Measurements from ENCODE around the gene GDPD5.

GDPD5 gene

GRCh38 chr11:75514596-75514995, 11.1 kb downstream of the GDPD5 start:
- no peak for DNase-seq (ENCODE audit: low read depth)

DNA sequence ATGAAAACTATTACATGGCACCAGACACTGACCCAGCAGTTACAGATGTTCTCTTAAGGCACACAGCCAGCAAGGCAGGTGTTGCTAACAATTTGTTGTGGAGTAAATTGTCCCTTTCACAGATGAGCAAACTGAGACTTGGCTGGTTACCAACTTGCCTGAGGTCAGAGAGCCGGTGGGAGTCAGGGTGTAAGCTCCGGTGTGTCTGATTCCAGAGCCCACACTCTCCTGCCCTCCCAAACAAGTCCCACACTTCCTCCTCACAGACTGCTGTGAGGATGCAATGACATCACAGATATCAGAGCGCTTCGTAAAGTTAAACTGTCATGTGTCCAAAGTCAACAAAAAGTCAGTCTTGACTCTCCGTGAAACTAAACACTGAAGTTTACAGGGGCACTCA, 12.5 kb downstream of the GDPD5 start:
- DNase-seq (ENCODE audit: low read depth) = no peak

GRCh38 chr11:75510723-75511019, 15.1 kb downstream of the GDPD5 start:
- DNase-seq (ENCODE audit: low read depth) = no peak

- no peak for DNase-seq (ENCODE audit: low read depth)
Observed at GRCh38 chr11:75510004-75510722, 15.6 kb downstream of the GDPD5 start.

- DNase-seq (ENCODE audit: low read depth) = no peak
Observed at GRCh38 chr11:75509020-75509720, 16.6 kb downstream of the GDPD5 start.

DNA sequence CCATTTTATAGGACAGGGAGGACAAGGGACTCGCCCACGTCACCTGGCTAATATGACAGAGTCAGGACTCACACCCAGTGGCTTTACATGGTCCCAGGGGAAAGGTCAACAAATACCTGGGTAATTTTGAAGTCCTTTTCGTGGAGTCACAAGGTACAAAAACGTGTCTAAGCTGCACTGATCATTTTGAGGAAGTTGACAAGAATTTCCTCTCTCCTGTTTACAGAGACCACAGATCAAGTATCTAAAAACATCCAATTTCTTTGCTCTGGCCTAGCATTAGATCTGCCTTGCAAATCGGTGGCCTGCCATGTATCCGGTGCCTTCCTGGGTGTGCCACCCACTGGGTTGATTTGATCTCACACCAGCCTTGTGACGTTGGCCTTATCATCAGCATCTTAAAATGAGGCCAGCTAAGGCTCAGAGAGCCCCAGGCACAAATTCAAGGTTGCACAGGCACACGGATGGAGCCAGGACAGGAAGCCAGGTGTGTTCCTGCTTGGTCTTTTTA, 17.6 kb downstream of the GDPD5 start:
- DNase-seq (ENCODE audit: low read depth) = no peak

DNA sequence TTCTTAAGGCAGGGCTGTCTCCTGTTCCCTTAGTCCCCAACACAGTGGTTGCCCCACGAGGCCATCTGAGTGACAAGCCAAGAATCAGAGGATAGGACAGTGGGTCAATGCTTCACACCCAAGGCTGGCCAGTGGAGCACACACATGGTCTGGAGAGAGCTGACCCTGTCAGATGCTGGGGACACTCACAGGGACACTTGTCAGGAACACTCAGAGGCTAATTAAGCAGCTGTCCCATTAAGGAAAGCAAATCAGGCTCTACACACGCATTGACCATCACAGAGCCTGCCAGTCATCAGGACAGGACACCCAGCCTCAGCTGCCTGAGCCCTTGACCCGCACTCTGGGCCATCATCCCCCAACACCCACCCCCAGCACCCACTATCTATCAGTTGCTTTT, 18.2 kb downstream of the GDPD5 start:
- DNase-seq (ENCODE audit: low read depth) = no peak

DNA sequence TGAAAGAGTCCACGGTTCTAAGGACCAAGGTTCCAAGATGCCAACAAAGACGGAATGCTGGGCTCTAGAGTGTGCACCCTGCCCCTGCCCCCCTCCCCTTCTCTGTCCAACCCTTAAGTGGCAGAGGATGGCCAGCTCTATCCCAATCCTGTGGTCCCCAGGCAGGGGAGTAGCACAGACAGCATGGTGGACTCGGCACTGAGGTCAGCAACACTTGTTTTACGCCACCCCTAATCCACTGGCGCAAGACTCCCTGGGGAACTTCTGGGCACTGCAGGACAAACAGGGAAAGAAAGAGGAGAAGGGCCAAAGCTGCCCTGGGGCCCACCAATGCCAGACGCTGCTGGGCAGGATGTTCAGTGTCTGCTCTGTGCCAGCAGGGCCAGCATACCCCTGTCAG, 18.9 kb downstream of the GDPD5 start:
- no peak for DNase-seq (ENCODE audit: low read depth)

DNA sequence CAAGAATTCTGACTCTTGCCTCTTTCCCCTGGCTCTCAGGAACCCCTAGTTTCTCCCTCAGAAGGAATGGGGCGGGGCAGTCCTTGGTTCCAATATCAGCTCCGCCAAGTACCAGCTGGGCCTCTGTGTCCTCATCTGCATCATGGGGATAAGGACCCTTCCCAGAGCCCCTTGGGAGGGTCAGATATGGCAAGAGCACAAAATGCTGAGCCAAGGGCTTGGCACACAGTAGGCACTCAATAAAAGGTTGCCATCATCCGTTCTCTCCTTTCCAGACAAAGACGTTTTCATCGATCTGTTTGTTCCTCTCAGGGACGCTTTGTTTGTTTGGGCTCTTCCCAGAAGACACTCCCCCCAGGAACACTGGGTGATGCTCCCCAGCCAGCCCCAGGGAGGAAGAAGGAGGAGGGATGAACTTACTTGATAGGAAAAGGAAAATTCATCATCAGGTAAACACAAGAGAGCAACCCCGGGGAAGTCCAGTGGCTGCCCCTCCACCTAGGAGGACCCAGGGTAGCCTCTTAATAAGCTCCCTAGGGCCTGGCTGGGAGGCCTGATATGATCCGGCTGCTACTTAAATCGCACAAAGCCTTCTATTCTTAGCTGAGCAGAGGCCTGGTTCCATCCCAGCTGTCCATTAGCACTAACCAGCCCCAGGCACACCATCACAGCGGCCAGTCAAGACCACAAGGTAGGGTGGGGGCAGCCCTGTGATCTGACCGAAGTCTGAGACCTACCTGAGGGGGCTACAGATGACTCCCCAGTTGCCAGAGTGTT, 19.6 kb downstream of the GDPD5 start:
- no peak for DNase-seq (ENCODE audit: low read depth)

GRCh38 chr11:75504501-75504900, 21.2 kb downstream of the GDPD5 start:
- DNase-seq (ENCODE audit: low read depth) = no peak

DNA sequence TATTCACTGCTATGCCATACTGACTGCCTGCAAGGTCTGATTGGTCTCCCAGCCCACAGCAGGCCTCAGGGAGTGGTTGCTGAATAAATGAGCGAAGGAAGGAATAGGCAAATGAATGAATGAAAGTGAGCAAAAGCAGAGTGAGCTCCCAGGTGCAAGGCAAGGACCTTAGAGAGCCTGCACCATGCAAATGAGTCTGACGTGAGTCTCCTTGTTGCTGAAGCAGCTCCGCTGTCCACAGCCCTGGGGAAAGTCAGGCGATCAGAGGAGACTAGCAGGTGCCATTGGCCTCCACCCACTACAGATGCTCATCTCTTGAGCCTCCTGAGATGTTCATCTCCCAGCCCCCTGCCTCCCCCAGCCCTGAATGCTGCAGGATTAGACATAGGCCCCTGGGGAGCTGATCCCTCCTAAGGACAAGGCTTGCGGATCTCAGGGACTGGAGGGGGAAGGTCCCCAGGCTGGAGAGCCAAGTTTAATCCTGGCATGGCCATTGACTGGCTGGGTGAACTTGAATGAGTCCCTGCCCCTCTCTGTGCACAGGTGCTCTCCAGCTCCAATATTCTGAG, 22.1 kb downstream of the GDPD5 start:
- DNase-seq (ENCODE audit: low read depth) = no peak

DNA sequence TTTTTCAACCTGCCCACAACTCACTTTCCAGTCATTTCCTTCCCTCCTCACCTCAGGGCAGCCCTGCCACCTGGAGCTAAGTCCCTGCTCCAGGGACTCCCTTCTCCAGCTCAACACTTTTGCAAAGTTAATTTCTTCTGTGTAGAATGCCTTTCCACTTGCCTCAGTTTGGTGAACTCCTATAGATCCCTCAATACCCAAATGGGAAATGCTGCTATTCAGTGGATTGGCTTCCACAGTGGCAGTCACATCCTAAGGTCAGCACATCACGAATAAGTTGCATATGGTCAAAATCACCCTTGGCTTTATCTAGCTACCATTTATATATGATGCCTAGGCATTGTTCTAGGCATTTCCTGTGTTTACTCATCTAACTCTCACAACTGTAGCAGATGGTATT, 23.6 kb downstream of the GDPD5 start:
- DNase-seq (ENCODE audit: low read depth) = no peak

DNA sequence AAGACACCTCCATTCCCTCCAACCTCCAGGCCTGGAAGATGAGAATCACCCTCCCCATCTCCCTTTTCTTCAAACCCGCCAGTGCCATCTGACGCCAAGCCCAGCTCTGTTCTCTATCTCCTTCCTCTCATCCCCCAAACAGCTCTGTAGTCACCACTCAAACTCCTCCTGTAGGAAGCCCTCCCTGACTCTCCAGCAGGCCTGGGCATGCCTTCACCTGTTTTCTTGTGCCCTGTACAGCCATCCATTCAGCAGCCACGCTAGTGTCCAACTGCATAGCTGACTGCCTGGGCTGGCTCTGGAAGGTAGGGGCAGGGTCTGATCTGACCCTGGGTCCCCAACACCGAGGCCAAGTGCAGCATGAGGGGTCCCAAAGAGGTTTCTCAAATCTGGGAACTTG, 25.0 kb downstream of the GDPD5 start:
- DNase-seq (ENCODE audit: low read depth) = no peak

- no peak for DNase-seq (ENCODE audit: low read depth)
Observed at GRCh38 chr11:75499423-75500190, 26.1 kb downstream of the GDPD5 start.

DNA sequence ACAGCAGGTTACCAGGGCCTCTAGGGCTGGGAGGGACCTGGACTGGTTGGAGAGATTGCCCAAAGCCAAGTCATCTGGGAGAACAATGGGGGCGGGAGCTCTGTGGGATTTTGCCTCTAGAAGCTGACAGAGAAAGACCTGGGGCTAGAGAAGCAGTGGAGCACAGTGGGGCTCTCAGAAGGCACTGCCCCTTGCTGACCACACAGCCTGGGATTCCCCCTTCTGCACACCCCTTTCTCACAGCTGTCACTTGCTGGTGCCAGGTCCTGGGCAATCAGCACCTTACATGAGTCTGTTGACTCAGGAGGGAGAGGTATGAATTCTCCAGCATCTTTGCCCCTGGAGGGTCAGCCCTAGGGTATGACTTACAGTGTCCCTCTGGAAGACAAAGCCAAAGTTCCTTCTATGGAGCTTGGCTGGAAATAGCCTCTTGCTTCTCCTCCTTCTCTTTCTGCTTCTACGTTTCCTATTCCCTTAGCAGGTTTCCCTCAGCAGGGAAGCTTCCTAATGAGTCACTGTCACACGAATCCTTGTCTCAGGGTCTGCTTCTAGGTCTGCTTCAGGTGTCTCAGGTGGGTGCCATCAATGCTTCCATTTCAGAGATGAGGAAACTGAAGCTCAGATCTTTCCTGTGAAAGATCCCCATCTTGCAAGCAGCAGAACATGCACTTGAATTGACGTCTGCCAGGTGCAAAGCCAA, 27.0 kb downstream of the GDPD5 start:
- DNase-seq (ENCODE audit: low read depth) = no peak

DNA sequence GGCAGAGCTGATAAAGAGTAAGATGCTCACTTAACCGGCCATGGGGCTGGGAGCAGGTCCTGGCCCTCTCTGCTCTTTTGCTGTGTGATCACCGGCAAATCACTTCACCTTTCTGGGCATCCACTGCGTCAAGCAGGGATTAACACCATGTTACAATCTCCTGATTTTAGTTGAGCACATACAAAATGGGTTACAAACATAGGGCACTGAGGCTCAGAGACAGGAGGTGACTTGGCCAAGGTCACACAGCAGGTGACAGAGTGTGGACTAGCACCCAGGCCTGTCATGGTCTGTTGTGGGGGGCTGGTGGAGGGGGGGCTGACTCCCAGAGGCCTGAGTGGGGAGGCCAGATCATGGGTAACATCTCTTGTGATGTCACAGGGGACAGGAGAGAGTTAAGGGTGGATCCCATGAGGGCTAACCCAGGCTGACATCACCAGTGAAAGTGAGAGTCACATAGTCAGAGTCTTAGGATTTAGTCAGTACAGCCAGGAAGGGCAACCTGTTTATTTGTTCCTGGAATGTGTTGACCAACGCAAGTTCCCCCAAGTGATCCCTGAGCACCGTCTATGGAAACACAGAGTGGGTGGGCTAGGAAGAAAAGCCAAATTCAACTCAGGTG, 27.8 kb downstream of the GDPD5 start:
- no peak for DNase-seq (ENCODE audit: low read depth)

- no peak for DNase-seq (ENCODE audit: low read depth)
Observed at GRCh38 chr11:75496305-75496752, 29.4 kb downstream of the GDPD5 start.

DNA sequence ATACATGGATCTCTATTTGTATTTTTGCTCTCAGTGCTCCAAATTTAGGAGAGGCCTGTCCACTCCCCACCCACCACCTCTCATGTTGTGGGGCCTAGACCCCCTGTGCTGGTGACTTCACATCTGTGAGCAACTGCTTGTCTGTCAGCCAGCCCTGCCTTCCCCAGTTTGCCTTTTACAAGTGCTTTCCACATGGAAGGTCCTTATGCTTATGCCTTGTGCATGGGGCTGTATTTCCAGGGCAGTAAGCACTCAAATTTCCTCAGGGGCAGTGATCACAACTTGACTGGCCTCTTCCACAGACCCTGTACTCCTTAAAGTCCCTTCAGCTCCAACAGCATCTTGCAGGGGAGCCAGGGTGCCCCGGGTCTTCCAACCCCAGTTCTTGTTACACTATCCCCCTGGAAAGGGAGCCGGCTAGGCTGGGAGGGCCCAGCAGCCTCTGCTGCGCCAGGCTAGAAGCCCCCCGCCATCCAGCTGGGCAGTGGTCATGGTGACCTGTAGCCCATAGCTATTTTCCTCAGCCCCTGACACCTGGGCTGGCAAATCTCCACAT, 29.9 kb downstream of the GDPD5 start:
- DNase-seq (ENCODE audit: low read depth) = no peak

- DNase-seq (ENCODE audit: low read depth) = no peak
Observed at GRCh38 chr11:75493626-75494025, 32.1 kb downstream of the GDPD5 start.

- no peak for DNase-seq (ENCODE audit: low read depth)
Observed at GRCh38 chr11:75492181-75492820, 33.4 kb downstream of the GDPD5 start.

All from CMK (cell line).